Lower lobe of right lung (tissue), 2 donors: Measurements from ENCODE around the gene CA9. TPM values are rescaled to one million over a fixed set of nuclear protein-coding genes. Genes with fewer than 3 reads are reported as not detected.

Experiments used
- ATAC-seq, 2 donors: fragments of 200-7000 bp; cut with Tn5 transposase; one replicate each; pipeline ENCODE4 v1.9.1; 2020 to 2022; ENCODE audit warnings: mild to moderate bottlenecking in 2 of 2, moderate library complexity in 2 of 2
- DNase-seq: peaks from one replicate; pipeline ENCODE4 v3.0.0-alpha.2; 2020
- H3K27ac ChIP-seq: fragments of 200-600 bp; one replicate; pipeline ENCODE4 v1.8.0; 2022
- H3K27me3 ChIP-seq: fragments of 200-600 bp; one replicate; pipeline ENCODE4 v1.8.0; 2022; ENCODE audit warnings: low read depth
- H3K36me3 ChIP-seq: fragments of 200-600 bp; one replicate; pipeline ENCODE4 v1.8.0; 2022; ENCODE audit warnings: mild to moderate bottlenecking
- H3K4me1 ChIP-seq: fragments of 200-600 bp; one replicate; pipeline ENCODE4 v1.8.0; 2022
- H3K4me3 ChIP-seq: fragments of 200-600 bp; one replicate; pipeline ENCODE4 v1.8.0; 2022; ENCODE audit warnings: mild to moderate bottlenecking
- H3K9me3 ChIP-seq: fragments of 200-600 bp; one replicate; pipeline ENCODE4 v1.8.0; 2022
- intact Hi-C: fragments of 100-400 bp; cut with DNase I; formaldehyde crosslinking; loops from one replicate; pipeline ENCODE4 v1.11.0; 2022
- microRNA-seq: library from miRNA; unstranded; fragments of <30 nt; microRNA quantifications from one replicate; pipeline ENCODE4 v1.2.0, GENCODE V29; 2020; ENCODE audit warnings: borderline number of aligned reads
- total RNA-seq: library from RNA; stranded (reverse); fragmentation: NEBNext Ultra II Directional; extraction: Animal tissue kit (Norgen Biotek cat#: 25700); gene quantifications from one replicate; pipeline ENCODE4 v1.2.1, GENCODE V29; 2021
- TF ChIP-seq, protein P1 (sequence below): fragments of 200-600 bp; IDR thresholded peaks from one replicate; pipeline ENCODE4 v1.8.0; 2022; ENCODE audit warnings: antibody characterized with exemption, mild to moderate bottlenecking
- donor health status: DM: no; HTN: yes; CAD: no; lungs with severe emphysema.

CA9 gene
- total RNA-seq, 1 donor from 2014 or later = not detected

DNA sequence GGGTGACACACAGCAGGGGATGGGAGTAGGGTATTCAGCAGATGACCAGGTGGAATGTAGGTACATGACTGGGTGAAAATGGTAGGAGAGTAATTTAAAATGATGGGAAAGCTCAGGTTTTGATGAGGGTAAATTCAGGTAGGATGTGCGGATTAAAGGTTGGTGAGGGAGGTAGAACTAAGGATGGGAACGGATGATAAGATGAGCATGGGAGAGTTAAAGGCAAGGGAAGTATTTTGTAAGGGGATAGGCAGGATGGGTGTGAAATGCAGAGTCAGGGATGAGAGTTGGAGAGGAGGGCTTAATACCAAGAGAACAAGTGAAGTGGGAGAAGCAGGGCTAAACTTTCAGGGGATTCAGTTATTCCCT lies 56.7 kb downstream of the CA9 start:
- Histone ChIP-seq H3K36me3 (peaks cover 28% of the 10 kb centered on the region), H3K9me3 (no peaks in the 10 kb centered on the region), H3K4me3 (peak overlapping the region; percentile 84), H3K4me1 (peaks cover 67% of the 10 kb centered on the region), H3K27me3 (no peaks in the 10 kb centered on the region), H3K27ac (peak overlapping the region; percentile 97)
- intact Hi-C loops = no loop called here
- DNase-seq (no peak), ATAC-seq (no peak)
- TF ChIP-seq, protein P1, sequence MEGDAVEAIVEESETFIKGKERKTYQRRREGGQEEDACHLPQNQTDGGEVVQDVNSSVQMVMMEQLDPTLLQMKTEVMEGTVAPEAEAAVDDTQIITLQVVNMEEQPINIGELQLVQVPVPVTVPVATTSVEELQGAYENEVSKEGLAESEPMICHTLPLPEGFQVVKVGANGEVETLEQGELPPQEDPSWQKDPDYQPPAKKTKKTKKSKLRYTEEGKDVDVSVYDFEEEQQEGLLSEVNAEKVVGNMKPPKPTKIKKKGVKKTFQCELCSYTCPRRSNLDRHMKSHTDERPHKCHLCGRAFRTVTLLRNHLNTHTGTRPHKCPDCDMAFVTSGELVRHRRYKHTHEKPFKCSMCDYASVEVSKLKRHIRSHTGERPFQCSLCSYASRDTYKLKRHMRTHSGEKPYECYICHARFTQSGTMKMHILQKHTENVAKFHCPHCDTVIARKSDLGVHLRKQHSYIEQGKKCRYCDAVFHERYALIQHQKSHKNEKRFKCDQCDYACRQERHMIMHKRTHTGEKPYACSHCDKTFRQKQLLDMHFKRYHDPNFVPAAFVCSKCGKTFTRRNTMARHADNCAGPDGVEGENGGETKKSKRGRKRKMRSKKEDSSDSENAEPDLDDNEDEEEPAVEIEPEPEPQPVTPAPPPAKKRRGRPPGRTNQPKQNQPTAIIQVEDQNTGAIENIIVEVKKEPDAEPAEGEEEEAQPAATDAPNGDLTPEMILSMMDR = no peak

Small RNAs within 50 kb of the gene (microRNA-seq; reads per million reads assigned to microRNA genes)
- not detected for gene MIR6852

Other genes starting within 250 kb of the CA9 start
- gene RUSC2, start 183.8 kb upstream of the CA9 start, total RNA-seq = 23.6 TPM
- gene TESK1, start 68.7 kb upstream of the CA9 start, total RNA-seq = 44.0 TPM
- 4.5 TPM for gene CD72, start 55.5 kb upstream of the CA9 start, total RNA-seq
- gene SIT1, start 23.0 kb upstream of the CA9 start, total RNA-seq = 1.5 TPM
- 24,340 TPM for gene RMRP, start 15.9 kb upstream of the CA9 start, total RNA-seq
- 28.9 TPM for gene CCDC107, start 15.6 kb upstream of the CA9 start, total RNA-seq
- 1.2 TPM for gene ARHGEF39, start 8.7 kb upstream of the CA9 start, total RNA-seq
- 110 TPM for gene TPM2, start 16.0 kb downstream of the CA9 start, total RNA-seq
- 406 TPM for gene TLN1, start 58.3 kb downstream of the CA9 start, total RNA-seq
- gene CREB3, start 58.7 kb downstream of the CA9 start, total RNA-seq = 28.1 TPM
- gene GBA2, start 75.3 kb downstream of the CA9 start, total RNA-seq = 68.0 TPM
- 29.6 TPM for gene RGP1, start 75.4 kb downstream of the CA9 start, total RNA-seq
- not detected for gene MSMP, start 80.3 kb downstream of the CA9 start, total RNA-seq
- gene NPR2, start 117.7 kb downstream of the CA9 start, total RNA-seq = 20.6 TPM
- gene SPAG8, start 138.3 kb downstream of the CA9 start, total RNA-seq = 13.3 TPM
- 32.6 TPM for gene HINT2, start 141.1 kb downstream of the CA9 start, total RNA-seq
- 0.32 TPM for gene FAM221B, start 154.8 kb downstream of the CA9 start, total RNA-seq
- 12.6 TPM for gene TMEM8B, start 155.3 kb downstream of the CA9 start, total RNA-seq
- not detected for gene OR13J1, start 196.5 kb downstream of the CA9 start, total RNA-seq
- gene HRCT1, start 232.3 kb downstream of the CA9 start, total RNA-seq = 8.7 TPM
- 11.9 TPM for gene SPAAR, start 235.6 kb downstream of the CA9 start, total RNA-seq